Glutamatergic neuron (in vitro differentiated cells): ENCODE measurements around the gene ADA. TPM values are rescaled to one million over a fixed set of nuclear protein-coding genes. Genes with fewer than 3 reads are reported as not detected.
"Not testable (repeated sequence)": the region's sequence is repeated elsewhere in the genome, so short reads cannot be mapped to it uniquely, and the experiment has no call there.

Experiments
- DNase-seq: peaks from one replicate; pipeline ENCODE4 v3.0.0; 2022
- H3K27ac Mint-ChIP-seq: one replicate; pipeline ENCODE4 v1.8.0; 2020; ENCODE audit warnings: mild to moderate bottlenecking, mixed read lengths, inconsistent platforms; ENCODE audit not compliant: unreplicated experiment
- H3K27me3 Mint-ChIP-seq: one replicate; pipeline ENCODE4 v1.8.0; 2020; ENCODE audit warnings: mild to moderate bottlenecking, moderate library complexity, mixed read lengths, inconsistent platforms; ENCODE audit not compliant: unreplicated experiment
- H3K36me3 Mint-ChIP-seq: one replicate; pipeline ENCODE4 v1.8.0; 2020; ENCODE audit warnings: mild to moderate bottlenecking, mixed read lengths, inconsistent platforms; ENCODE audit not compliant: unreplicated experiment
- H3K4me1 Mint-ChIP-seq: one replicate; pipeline ENCODE4 v1.8.0; 2020; ENCODE audit warnings: mild to moderate bottlenecking, low read depth, mixed read lengths, inconsistent platforms; ENCODE audit not compliant: unreplicated experiment
- H3K4me3 Mint-ChIP-seq: one replicate; pipeline ENCODE4 v1.8.0; 2020; ENCODE audit warnings: mild to moderate bottlenecking, mixed read lengths, inconsistent platforms; ENCODE audit not compliant: unreplicated experiment
- H3K9me3 Mint-ChIP-seq: one replicate; pipeline ENCODE4 v1.8.0; 2020; ENCODE audit warnings: mild to moderate bottlenecking, moderate library complexity, mixed read lengths, inconsistent platforms; ENCODE audit not compliant: unreplicated experiment
- total RNA-seq: library from RNA; stranded (reverse); fragmentation: NEBNext Ultra II Directional; extraction: Animal tissue kit (Norgen Biotek cat#: 25700); gene quantifications from one replicate; pipeline ENCODE4 v1.2.1, GENCODE V29; 2021; ENCODE audit not compliant: unreplicated experiment
- TF ChIP-seq, protein P1 (sequence below): fragments of 200-600 bp; sonication (generic); IDR thresholded peaks from one replicate; pipeline ENCODE4 v1.5.0; 2021; ENCODE audit not compliant: partially characterized antibody, unreplicated experiment

ADA gene
- total RNA-seq, 1 donor from 2014 or later = 3.1 TPM

GRCh38 chr20:44657875-44658274 lies 6.4 kb upstream of the ADA start:
- TF ChIP-seq, protein P1, sequence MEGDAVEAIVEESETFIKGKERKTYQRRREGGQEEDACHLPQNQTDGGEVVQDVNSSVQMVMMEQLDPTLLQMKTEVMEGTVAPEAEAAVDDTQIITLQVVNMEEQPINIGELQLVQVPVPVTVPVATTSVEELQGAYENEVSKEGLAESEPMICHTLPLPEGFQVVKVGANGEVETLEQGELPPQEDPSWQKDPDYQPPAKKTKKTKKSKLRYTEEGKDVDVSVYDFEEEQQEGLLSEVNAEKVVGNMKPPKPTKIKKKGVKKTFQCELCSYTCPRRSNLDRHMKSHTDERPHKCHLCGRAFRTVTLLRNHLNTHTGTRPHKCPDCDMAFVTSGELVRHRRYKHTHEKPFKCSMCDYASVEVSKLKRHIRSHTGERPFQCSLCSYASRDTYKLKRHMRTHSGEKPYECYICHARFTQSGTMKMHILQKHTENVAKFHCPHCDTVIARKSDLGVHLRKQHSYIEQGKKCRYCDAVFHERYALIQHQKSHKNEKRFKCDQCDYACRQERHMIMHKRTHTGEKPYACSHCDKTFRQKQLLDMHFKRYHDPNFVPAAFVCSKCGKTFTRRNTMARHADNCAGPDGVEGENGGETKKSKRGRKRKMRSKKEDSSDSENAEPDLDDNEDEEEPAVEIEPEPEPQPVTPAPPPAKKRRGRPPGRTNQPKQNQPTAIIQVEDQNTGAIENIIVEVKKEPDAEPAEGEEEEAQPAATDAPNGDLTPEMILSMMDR = no peak
- Mint-ChIP-seq H3K27me3 (peaks cover 14% of the 10 kb centered on the region), H3K27ac (no peak overlapping the region), H3K4me1 (no peaks in the 10 kb centered on the region), H3K36me3 (peaks cover 6% of the 10 kb centered on the region), H3K9me3 (peaks cover 2% of the 10 kb centered on the region), H3K4me3 (no peak overlapping the region)
- no peak for DNase-seq

GRCh38 chr20:44656448-44656847 lies 4.9 kb upstream of the ADA start:
- H3K27ac Mint-ChIP-seq = no peak overlapping the region
- DNase-seq = no peak
- peaks cover 4% of the 10 kb centered on the region for H3K4me1 Mint-ChIP-seq
- H3K27me3 Mint-ChIP-seq = peaks cover 17% of the 10 kb centered on the region
- TF ChIP-seq, protein P1 = no peak
- peaks cover 4% of the 10 kb centered on the region for H3K9me3 Mint-ChIP-seq
- H3K4me3 Mint-ChIP-seq = no peak overlapping the region
- H3K36me3 Mint-ChIP-seq = peaks cover 6% of the 10 kb centered on the region

DNA sequence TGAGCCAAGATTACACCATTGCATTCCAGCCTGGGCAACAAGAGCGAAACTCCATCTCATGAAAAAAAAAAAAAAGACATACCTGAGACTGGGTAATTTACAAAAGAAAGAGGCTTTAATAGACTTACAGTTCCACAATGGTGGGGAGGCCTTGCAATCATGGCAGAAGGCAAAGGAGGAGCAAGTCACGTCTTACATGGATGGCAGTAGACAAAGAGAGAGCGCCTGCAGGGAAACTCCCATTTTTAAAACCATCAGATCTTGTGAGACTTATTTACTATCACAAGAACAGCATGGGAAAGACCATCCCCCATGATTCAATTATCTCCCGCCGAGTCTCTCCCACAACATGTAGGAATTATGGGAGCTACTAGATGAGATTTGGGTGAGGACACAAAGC lies 2.7 kb upstream of the ADA start:
- H3K4me3 Mint-ChIP-seq, DNase-seq, H3K4me1 Mint-ChIP-seq, H3K9me3 Mint-ChIP-seq, H3K27ac Mint-ChIP-seq, H3K36me3 Mint-ChIP-seq: not testable (repeated sequence)
- peaks cover 21% of the 10 kb centered on the region for H3K27me3 Mint-ChIP-seq

- H3K36me3 Mint-ChIP-seq = peaks cover 6% of the 10 kb centered on the region
- peaks cover 23% of the 10 kb centered on the region for H3K27me3 Mint-ChIP-seq
- H3K27ac Mint-ChIP-seq = no peak overlapping the region
- TF ChIP-seq, protein P1 = no peak
- no peak for DNase-seq
- peaks cover 6% of the 10 kb centered on the region for H3K9me3 Mint-ChIP-seq
- no peak overlapping the region for H3K4me3 Mint-ChIP-seq
- peaks cover 4% of the 10 kb centered on the region for H3K4me1 Mint-ChIP-seq
Measured at GRCh38 chr20:44653546-44653945, 2.0 kb upstream of the ADA start.

DNA sequence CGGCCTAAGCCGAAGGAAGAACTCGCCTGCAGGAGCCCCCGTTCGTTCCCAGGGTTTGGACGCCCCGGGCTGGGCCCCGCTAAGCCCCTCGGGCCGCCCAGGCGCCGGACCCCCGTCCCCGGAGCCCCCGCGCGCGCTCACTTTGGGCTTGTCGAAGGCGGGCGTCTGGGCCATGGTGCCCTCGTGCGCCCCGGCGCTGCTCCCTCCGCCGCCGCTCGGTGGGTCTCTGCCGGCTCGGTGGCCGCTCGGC lies 140 bp downstream of the ADA start:
- Mint-ChIP-seq H3K9me3 (peaks cover 6% of the 10 kb centered on the region), H3K27ac (no peak overlapping the region), H3K4me1 (peaks cover 4% of the 10 kb centered on the region), H3K4me3 (no peak overlapping the region), H3K36me3 (peaks cover 6% of the 10 kb centered on the region), H3K27me3 (peaks cover 20% of the 10 kb centered on the region)
- DNase-seq = no peak
- TF ChIP-seq, protein P1 = no peak
